H1 (cell line): ENCODE measurements around the gene SLC35E3. TPM values are rescaled to one million over a fixed set of nuclear protein-coding genes. Genes with fewer than 3 reads are reported as not detected.

Source experiments
- CBX8 ChIP-seq: fragments of 300-800, 300-1000 bp; sonication (generic); IDR thresholded peaks from 2 replicates; pipeline ENCODE4 v1.7.1; 2016; ENCODE audit warnings: low read depth, low read length, borderline replicate concordance
- polyA plus RNA-seq, 7 experiments: library from polyadenylated mRNA; depleted of rRNA in 3 of 7; stranded (reverse) in 5 of 7; unstranded in 2 of 7; fragments of >200 nt in 5 of 7; fragments of 200-250 nt in 2 of 7; gene quantifications; 1 replicate in 5 of 7; 2 replicates in 1 of 7; 4 replicates in 1 of 7; pipeline versions ENCODE4 v1.2.1 to v1.2.3, GENCODE V29; 2011 to 2013; ENCODE audit warnings: missing spikeins in 2 of 7, mixed read lengths in 2 of 7
- total RNA-seq: library from RNA; stranded (reverse); fragmentation: NEBNext Ultra II Directional; extraction: Animal tissue kit (Norgen Biotek cat#: 25700); gene quantifications from 2 replicates; pipeline ENCODE4 v1.2.1, GENCODE V29; 2021

The SLC35E3 gene
- total and polyA plus RNA-seq, 2 of the 8 experiments (the other 6 are each of a cell fraction or from before 2014, with no cell fraction given): 10.0 to 10.9 TPM

GRCh38 chr12:68750506-68750905, 4.5 kb downstream of the SLC35E3 start (continued):
- no peak for TF ChIP-seq CBX8
